ENCODE data around the gene ZNF263.

DNA sequence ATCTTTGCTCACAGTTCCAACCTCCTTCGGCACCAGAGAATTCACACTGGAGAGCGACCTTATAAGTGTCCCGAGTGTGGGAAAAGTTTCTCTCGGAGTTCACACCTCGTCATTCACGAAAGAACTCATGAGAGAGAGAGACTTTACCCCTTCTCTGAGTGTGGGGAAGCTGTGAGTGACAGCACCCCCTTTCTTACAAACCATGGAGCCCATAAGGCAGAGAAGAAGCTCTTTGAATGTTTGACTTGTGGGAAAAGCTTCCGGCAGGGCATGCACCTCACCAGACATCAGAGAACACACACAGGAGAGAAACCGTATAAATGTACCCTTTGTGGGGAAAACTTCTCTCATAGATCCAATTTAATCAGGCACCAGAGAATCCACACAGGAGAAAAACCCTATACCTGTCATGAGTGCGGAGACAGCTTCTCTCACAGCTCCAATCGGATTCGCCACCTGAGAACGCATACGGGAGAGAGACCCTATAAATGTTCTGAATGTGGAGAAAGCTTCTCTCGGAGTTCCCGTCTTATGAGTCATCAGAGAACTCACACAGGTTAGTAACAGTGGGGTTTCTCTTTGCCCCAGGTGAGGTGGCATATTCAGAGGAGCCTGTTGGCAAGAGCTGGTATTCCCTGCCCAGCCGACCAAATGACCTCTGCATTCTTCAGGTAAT lies 6.8 kb downstream of the ZNF263 start:
- no peak for TF ChIP-seq EP300 (IDR thresholded peaks at IDR 0.05; ENCODE audit: low read length)
- no peak for TF ChIP-seq ZNF41 (CRISPR knock-in tag; conservative IDR thresholded peaks at IDR 0.05)
- no peak for TF ChIP-seq MBD2 (IDR thresholded peaks at IDR 0.05; ENCODE audit: borderline replicate concordance, low read depth)
- TF ChIP-seq, protein P1, sequence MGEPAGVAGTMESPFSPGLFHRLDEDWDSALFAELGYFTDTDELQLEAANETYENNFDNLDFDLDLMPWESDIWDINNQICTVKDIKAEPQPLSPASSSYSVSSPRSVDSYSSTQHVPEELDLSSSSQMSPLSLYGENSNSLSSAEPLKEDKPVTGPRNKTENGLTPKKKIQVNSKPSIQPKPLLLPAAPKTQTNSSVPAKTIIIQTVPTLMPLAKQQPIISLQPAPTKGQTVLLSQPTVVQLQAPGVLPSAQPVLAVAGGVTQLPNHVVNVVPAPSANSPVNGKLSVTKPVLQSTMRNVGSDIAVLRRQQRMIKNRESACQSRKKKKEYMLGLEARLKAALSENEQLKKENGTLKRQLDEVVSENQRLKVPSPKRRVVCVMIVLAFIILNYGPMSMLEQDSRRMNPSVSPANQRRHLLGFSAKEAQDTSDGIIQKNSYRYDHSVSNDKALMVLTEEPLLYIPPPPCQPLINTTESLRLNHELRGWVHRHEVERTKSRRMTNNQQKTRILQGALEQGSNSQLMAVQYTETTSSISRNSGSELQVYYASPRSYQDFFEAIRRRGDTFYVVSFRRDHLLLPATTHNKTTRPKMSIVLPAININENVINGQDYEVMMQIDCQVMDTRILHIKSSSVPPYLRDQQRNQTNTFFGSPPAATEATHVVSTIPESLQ (CRISPR knock-in tag; IDR thresholded peaks at IDR 0.05) = no peak
- no peak for TF ChIP-seq SMAD1 (IDR thresholded peaks at IDR 0.05; ENCODE audit: low read depth, low read length, partially characterized antibody)
- TF ChIP-seq, protein P2, sequence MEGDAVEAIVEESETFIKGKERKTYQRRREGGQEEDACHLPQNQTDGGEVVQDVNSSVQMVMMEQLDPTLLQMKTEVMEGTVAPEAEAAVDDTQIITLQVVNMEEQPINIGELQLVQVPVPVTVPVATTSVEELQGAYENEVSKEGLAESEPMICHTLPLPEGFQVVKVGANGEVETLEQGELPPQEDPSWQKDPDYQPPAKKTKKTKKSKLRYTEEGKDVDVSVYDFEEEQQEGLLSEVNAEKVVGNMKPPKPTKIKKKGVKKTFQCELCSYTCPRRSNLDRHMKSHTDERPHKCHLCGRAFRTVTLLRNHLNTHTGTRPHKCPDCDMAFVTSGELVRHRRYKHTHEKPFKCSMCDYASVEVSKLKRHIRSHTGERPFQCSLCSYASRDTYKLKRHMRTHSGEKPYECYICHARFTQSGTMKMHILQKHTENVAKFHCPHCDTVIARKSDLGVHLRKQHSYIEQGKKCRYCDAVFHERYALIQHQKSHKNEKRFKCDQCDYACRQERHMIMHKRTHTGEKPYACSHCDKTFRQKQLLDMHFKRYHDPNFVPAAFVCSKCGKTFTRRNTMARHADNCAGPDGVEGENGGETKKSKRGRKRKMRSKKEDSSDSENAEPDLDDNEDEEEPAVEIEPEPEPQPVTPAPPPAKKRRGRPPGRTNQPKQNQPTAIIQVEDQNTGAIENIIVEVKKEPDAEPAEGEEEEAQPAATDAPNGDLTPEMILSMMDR (IDR thresholded peaks at IDR 0.05 in 2 of 3, conservative IDR thresholded peaks at IDR 0.05 in 1 of 3; ENCODE audit: insufficient read depth in 2 of 3, low read depth in 1 of 3, low read length in 3 of 3) = no peak
- TF ChIP-seq, protein P3, sequence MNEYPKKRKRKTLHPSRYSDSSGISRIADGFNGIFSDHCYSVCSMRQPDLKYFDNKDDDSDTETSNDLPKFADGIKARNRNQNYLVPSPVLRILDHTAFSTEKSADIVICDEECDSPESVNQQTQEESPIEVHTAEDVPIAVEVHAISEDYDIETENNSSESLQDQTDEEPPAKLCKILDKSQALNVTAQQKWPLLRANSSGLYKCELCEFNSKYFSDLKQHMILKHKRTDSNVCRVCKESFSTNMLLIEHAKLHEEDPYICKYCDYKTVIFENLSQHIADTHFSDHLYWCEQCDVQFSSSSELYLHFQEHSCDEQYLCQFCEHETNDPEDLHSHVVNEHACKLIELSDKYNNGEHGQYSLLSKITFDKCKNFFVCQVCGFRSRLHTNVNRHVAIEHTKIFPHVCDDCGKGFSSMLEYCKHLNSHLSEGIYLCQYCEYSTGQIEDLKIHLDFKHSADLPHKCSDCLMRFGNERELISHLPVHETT (CRISPR knock-in tag; conservative IDR thresholded peaks at IDR 0.05 in 1 of 2, IDR thresholded peaks at IDR 0.05 in 1 of 2) = no peak
